ENCODE results near the gene TMEM178A.

The TMEM178A gene

DNA sequence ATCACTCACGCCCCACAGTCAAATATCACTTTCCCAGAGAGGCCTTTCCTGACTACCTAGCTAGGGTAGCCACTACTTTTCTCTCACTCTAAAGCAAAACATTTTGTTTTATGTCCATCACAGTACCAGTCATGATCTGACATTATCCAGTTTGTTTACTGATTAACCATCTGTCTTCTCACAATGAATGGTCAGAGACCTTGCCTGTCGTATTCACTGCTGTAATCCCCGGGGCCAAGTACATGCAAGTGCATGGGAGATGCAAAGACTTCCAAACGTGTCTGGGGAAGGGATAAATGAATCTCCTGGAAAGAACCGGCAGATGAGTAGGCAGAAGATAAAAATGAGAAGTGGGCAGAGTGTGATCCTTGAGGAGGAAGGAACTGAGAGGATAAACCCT is 73.7 kb downstream of the TMEM178A start:
- no peak for DNase-seq (ENCODE audit: low read depth in 2 of 2)

- no peak for DNase-seq (ENCODE audit: low read depth in 2 of 2)
These were observed 76.2 kb downstream of the TMEM178A start for GRCh38 chr2:39741871-39742270.

DNA sequence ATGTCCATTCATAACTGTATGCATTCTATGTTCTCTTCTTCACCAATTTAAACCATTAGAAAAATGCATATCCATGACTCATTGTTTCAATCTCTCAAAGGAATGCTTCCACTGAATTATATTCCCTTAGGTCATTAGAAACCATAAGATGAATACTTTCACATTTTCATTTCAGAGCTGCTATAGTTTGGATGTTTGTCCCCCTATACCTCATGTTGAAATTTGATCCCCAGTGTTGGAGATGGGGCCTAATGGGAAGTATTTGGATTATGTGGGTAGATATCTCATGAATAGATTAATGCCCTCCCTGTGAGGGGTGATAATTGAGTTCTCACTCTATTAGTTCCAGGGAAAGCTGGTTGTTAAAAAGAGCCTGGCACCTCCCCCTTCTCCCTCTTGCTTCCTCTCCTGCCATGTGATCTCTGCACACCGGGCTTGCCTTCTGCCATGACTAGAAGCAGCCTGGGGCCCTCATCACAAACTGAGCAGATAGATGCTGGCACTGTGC is 77.6 kb downstream of the TMEM178A start:
- no peak for DNase-seq (ENCODE audit: low read depth in 2 of 2)

- no peak for DNase-seq (ENCODE audit: low read depth in 2 of 2)
These were observed 89.7 kb downstream of the TMEM178A start for GRCh38 chr2:39755466-39755865.

DNA sequence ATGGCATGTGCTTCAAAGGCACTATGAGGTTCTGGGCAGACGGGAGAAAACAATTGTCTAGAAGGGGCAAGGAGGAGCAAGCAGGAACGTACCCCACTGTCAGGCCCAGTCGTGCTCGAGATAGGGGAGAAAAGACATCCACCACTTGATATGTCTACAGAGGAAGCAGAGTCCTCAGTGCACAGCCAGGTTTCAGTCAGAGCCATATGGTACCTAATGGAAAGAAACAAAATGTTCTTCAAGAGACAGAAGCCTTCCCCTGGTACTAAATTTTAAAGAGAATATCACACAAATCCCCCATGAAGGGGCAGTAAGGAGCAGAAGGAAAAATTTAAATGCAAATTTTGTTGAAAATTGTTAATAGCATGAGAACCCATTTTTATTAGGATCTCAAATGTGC is 91.4 kb downstream of the TMEM178A start:
- no peak for DNase-seq (ENCODE audit: low read depth in 2 of 2)

- DNase-seq (ENCODE audit: low read depth in 2 of 2), result no peak
These were observed 96.7 kb downstream of the TMEM178A start for GRCh38 chr2:39762448-39762847.
